NCI-H1930 (cell line): ENCODE measurements around the gene SLC38A5.

Experiments used
- DNase-seq, 2 experiments: peaks; one replicate each; lab custom pipeline; 2025; lab: John Stamatoyannopoulos, UW

Gene SLC38A5

DNA sequence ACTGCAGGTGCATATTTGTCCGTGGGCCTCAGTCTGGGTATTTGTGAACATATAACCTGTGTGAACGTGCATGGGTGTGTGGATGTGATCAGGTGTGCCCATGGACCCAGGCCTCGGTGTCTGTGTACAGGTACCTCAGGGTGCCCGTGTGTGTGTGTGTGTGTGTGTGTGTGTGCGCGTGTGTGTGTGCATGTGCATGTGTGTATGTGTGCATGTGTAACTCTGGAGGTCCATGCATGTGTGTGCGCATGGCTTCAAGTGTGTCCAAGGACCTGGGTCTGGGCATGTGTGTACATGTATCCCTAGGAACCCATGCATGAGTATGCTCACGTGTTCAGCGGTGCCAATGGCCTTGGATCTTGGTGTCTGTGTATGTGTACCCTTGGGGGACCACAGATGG, 21.7 kb upstream of the SLC38A5 start:
- DNase-seq, result no peak

DNA sequence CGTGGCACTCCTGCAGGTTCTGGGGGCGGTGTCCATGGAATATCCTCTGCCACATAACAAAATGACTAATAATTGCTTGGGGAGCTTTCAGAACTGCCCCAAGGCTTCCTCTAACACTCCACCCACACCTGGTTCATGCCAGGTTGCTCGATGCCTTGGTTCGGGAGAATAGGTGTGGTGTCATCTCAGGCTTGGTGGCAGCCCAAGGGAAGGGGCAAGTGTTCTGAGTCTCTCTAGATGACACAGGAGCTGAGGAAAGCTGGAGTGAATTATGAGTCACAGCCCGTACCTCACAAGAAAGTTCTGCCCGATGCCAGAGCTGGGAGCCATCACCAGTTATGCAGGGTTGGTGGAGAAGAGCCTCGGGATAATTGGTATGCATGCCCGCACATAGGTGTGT, 20.6 kb upstream of the SLC38A5 start:
- DNase-seq, result no peak

DNA sequence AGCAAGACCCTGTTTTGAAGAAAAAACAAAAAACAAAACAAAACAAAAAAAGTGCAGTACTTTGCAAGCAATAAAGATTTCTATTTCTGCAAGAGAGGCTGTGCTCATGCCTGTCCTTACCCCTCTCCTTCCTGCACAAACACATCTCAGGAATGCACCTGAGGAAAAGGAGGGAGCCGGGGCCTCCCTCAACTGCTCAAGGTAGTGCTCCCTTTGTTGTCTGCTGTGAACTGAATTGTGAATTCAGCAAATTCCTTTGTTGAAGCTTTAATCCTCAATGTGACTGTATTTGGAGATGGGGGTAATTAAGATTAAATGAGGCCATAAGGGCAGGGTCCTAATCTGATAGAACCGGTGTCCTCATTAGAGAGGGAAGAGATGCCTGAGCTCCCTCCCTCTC, 19.8 kb upstream of the SLC38A5 start:
- no peak for DNase-seq

DNA sequence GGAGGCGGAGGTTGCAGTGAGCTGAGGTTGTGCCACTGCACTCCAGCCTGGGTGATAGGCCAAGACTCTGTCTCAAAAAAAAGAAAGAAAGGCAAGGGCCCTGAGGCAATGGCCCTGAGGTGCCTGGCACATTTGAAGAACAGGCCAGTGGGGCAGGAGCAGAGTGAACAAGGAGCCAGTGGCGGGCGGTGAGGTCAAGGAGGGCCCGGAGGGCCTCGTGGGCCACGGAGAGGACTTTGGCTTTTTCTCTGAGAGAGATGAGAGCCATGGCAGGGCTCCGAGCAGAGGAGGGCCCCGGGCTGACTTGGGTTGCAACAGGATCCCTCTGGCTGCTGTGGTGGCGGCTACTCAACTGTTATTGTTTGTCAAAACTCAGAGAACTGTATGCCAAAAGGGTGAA, 19.2 kb upstream of the SLC38A5 start:
- no peak for DNase-seq

DNA sequence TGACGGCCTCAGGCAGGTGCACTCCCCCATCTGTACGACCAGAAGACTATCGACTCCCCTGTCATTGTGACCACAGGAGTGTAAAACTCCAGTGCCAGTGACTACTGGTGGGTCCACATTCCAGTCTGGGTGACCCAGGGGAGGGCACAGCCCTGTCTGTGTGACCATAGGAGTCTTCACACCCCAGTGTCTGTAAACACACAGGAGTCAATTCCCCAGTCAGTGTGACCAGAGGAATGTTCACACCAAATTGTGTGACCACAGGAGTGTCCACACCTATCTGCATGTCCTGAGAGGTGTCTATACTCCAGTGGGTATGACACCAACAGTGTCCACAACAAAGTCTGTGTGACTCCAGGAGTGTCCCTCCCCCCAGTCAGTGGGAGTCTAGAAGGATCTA, 18.0 kb upstream of the SLC38A5 start:
- no peak for DNase-seq

DNA sequence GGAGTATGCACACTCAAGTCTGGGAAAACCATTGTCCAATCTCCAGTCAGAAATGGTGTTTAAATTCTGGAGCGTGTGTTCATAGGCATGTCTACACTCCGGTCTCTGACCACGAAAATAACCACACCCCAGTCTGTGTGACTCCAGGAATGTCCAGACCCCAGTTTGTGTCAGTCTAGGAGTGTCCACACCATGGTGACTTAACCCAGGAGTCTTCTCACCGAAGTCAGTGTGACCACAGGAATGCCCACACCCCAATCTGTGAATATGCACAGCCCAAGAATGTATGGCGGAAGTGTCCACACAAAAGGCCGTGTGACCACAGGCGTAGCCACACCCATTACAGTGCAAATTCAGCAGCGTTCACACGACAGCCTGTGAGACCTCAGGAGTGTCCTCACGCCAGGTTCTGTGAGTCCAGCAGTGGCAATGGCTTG, 17.3 kb upstream of the SLC38A5 start:
- no peak for DNase-seq

DNA sequence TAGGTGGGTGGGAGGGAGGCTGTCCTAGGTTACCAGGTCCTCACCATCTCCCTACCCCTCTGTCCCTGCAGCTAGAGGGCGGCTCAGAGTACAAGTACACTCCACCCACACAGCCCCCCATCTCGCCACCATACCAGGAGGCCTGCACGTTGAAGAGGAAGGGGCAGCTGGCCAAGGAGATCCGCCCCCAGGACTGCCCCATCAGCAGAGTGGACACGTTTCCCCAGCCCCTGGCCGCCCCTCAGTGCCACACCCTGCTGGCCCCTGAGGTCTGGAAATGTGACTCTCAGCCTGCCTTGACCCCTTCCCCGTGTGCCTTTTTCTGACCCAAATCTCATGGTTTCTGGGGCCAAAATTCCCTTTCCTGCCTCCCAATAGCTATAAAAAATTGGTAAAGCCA, 12.5 kb upstream of the SLC38A5 start:
- DNase-seq, result no peak

DNA sequence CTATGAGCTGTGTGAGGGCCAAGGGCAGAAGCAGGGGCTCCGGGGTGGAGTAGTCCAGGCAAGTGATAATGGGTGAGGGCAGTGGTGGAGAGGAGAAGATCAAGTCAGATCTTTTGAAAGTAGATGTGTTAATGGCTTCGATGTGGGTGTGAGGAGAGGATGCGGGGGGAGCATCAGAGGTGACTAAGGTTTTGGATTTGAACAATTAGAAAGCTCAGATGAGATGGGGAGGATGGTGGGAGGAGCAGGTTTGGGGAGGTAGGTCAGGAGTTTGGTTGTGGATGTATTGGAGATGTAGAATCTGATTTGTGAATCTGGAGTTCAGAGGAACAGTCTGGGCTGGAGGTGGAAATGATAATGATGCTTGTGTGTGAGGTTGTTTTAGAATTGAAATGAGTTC, 10.5 kb upstream of the SLC38A5 start:
- DNase-seq, result no peak

DNA sequence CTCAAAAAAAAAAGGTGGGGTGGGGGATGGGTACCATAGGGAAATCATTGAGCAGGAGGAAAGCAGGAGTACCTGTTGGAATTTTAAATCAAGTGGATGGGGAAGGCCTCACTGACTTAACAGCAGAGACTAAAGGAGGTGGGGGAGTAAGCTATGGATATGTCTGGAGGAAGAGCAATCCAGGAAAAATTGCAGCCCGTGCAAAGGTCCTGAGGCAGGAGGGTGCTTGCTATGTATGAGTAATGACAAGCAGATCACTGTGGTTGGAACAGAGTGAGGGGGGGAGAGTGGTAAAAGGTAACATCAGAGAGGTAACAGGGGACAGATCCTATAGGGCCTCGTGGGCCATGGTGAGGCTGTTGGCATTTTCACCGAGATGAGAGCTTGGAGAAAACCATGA, 10.1 kb upstream of the SLC38A5 start:
- DNase-seq, result no peak

DNA sequence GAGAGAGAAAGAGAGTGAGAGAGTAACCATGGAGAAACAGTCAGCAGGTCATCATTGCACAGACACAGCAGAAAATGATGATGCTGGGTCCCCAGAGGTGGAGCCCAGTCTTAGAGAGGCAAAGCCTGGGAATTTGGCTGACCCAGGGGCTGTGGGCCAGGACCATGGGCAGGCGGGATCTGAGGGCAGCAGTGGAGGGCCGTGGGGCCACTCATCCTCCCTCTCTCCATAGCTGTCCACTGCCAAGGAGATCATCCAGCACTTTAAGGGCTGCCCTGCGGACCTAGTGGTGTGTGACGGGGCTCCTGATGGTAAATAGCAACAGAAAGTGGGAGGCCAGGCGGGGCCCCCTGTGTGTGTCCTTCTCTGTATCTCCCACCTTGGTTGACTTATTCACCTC, 8.7 kb upstream of the SLC38A5 start:
- DNase-seq, result no peak

DNA sequence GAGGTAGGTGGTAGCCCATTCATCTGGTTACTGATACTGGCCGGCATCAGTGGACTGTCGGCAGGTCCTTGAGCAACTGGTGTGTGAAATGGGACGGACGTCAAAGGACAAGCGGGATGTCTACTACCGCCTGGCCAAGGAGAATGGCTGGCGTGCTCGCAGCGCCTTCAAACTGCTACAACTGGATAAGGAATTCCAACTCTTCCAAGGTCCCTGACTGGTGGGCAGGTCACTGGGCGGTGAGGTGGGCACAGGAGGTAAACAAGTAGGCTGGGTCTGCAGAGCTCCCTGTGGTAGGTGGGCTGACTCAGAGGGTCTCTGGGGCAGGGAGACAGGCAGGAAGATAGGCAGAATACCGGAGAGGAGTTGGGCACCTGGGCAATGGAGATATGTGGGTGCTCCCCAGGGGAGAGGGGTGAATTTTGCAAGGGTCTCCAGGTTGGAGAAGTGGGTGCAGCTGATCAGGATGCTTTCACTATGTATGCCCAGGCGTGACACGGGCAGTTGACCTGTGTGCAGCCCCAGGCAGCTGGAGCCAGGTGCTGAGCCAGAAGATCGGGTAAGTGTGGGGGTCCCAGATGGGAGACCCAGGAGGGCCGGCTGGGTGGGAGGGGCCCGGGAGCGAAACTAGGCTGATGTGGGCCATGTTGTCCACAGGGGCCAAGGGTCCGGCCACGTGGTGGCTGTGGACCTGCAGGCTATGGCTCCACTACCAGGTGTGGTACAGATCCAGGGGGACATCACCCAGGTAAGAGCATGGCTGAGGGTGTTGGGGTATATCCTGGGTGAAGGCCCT, 8.1 kb upstream of the SLC38A5 start:
- DNase-seq, result no peak

DNA sequence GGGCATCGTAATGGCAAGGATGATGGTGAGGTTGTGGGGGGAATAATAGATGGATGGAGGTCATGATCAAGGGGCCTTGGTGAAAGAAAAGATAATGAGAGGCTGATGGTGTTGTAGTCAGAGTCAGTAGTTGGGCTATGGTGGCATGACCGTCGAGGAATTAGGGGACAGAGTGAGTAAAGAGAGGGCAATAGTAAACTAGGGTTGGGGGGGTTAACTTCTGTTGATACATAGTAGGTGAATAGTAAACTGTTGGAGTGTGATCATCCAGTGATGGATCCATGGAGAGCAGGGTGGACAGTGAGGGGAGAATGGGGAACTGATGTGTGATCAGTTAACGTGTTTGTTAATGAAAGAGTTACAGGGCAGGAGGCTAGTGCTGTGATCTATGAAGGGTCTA, 6.9 kb upstream of the SLC38A5 start:
- no peak for DNase-seq

DNA sequence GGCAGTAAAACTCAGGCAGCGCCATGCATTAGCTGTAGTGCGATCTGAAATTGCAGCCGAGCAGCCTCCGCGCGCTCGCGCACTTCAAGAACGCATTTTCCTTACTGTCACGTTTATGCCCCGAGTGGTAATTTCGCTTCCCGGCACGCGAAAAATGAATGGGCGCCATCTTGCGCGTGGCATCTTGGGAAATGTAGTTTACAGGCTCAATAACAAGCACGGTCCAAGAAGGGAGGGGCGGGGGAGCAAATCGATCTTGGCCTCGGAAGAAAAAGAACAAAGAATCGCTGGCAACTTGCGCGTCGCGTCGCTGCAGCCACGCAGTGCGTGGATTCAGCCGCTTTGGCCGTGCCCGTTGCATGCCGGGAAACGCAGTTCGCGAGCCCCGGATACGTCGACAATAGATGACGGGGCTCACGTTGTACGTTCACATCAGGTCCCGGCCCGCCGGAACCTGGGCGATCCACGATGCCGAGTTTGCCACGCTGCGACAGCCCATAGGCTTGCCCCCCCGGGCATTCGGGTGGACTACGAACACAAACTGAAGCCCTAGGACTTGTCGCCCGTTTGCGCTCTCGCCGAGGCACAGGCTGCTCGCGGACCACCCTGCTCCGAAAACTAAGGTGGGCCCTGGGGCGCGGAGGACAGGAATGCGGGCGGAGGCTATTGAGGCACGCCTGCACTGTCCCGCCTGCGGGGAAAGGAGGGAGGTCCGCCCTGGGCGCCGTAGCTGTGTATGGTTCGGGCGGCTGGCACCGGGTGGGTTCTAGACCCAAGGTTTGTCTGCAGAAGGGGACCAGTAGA, 5.9 kb upstream of the SLC38A5 start, which contains the start of gene FTSJ1:
Gene FTSJ1 (plus strand): TSS at position 426 of the 804 bp plus-strand sequence. CDS start 1,849 bp downstream, outside the sequence.
- DNase-seq, result peak; percentile 77 to 79

DNA sequence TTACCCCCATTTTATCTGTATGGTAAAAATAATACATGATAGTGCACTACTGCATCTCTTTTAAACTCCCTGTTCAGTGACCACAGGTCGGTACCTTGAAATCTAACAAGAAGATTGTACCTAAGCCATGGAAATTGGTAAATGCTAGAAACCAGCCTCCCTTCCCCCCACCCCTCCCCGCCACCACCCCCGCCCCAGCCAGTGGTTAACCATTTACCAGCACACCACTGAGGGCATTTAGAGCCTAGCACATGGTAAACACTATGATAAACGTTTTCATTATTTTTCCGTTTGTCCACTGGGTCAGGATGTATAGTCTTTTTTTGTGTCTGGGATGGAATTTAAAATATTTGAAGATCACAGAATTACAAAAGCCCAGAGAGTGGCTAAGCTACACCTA, 5.2 kb upstream of the SLC38A5 start:
- no peak for DNase-seq

DNA sequence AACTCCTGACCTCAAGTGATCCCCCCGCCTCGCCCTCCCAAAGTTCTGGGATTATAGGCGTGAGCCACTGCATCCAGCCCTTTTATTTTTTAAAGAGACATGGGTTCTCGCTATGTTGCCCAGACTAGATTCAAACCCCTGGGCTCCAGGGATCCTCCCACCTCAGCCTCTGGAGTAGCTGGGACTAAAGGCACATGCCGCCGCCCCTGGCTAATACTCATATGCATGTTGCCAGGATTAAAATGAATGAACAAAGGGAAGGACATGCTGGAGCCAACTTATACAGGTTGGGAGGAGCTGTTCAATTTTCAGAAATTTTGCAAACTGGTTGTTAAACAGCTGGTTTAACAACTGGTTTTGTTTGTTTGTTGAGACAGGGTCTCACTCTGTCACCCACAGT, 4.5 kb upstream of the SLC38A5 start:
- no peak for DNase-seq

DNA sequence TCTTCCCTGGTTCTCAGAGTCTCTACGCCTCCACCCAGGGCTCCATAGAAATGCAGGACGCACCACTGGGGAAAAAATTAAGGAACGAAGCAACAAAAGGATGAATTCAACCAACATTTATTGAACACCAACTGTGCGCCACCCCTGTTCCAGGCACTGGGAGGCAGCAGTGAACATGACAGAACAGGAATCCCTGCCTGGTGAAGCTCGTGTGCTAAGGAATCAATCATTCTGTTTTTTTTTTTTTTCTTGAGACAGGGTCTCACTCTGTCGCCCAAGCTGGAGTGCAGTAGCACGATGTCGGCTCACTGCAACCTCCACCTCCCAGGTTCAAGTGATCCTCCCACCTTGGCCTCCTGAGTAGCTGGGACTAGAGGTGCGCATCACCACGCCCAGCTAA, 4.1 kb upstream of the SLC38A5 start:
- no peak for DNase-seq

DNA sequence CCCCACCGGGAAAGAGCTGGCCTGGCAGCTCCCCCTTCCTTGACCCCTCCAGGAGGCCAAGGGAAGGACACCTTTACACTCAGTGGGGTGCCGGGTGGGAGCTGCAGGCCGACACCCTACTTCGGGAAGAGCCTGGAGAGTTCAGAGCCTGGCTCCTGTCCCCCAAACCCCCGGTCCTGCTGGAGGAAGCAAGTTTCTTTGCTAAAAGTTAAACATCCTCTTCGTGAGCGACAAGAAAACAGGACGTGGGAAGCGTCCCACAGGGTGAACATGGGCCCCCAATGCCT, 3.6 kb upstream of the SLC38A5 start:
- DNase-seq, result no peak

DNA sequence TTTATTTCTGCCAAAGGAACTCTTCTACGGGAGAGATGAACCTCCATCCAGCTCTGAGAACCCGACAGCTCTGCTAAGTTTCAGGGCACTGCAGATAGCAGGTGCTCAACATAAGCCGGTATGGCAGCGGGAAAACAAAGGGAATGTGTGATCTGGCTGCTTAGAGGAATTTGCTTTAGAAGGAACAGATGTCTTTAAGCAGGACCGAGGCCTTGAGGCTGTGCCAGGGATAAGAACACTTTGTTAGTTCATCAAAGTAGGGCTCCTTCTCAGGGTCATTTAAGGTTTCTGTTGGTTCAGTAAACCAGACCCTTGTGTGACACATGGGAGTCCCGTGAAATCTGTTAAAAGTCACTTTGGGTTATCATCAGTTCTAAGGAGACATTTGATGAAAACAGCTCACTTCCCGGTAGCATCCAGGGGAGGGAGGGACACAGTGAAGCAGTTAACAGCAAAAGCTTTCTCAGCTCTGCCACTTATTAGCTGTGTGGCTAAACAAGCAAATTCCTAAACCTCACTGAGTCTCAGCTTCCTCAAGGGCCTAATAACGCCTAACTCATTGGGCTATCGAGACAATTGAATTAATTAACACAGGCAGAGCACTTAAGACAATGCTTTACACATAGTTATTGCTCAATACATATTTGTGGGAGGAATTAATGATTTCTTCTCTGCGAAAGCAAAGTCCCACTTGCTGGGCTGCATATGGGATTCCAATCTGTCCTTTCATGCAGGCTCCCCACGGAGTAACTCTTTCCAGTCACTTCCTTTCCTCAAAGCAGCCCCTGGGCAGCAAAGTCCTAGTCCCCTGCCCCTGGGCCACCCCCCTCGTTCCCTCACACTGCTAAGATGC, 3.0 kb upstream of the SLC38A5 start:
- no peak for DNase-seq

DNA sequence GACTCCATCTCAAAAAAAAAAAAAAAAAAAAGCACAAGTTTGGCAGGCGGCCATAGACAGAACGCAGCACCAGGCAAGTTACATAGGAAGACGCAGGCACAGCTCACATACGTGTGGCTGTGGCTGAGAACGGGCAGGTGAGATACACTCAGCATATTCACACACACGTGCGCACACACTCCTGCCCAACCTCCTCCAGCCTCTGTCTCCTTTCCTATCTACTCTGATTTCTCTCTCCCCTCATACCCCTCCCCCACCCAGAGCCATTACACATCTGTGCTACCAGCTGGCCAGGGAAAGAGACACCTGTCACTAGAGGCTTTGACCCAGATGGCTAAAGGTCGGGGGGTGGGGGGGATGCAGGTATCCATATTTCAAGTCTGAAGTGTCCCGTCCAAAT, 2.2 kb upstream of the SLC38A5 start:
- no peak for DNase-seq

DNA sequence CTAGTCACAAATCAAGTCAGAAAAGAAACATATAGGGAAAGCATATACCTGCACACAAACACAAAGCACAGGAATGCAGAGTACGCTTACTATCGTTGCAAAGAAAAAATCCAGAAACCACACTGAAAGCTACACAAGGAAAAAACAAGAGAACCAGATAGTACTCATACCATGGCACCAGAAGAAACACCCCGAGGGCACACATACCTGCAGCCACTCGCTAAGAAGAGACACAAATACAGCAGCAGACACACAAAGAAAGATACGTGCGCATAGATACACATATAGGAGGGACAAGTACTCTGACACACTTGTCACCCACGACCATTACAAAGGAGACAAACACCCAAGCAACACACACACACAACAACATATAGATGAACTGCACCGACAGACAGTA, 1.4 kb upstream of the SLC38A5 start:
- DNase-seq, result no peak

DNA sequence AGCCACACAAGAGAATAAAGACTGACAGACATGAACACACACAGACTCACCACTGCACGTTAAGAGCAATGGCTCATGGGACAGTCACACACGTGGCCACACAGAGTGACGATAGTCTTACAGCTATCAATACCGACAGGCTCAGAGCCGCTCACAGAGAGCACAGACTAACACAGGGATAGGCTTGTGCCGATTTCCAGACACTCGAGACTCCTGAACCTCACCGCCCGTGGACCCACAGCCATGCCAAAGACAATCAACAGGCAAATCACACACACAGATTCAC, 716 bp upstream of the SLC38A5 start:
- DNase-seq, result no peak

DNA sequence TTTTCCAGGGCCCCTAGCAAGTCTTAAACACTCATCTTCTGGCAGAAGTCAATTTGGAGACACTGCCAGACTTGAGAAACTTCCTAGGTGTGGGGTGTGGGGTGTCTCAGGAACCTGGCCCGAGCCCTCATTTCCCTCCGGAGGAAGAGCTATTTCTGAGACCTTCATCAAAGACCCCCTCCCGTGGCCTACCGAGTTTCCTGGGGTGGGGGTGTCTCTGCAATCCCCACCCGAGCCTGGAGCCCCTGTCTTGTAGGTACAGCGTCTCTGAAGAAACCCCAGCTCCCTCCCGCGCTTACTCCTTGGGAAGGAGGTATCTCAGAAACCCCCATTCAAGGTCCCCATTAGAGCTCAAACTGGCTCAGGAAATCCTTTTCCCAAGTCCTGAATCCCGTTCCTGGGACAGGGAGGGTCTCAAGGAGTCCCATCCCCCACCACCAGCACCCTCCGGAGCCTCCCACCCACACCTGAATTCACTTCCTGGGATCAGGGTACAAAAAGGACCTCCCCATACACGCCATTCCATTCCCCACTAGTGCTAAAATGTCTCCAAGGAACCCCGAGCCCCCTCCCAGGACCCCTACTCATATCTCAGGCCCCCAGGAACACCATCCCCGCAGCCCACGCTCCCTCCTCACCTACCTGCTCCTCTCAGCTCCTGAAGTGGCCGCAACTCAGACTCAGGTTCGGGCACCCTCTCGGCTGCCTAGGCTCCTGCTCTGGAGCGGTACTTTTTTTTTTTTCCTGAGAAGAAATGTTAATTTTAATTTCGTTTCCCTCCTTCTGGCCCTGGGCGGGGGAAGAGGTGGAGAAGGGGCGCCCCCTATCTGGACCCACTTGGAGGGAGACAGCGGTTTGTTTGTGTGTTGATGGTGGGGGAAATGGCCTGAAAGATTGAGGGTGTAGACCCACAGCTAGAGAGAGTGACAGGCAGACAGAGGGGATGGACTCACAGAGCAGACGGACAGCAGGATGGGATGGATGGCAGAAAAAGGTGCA, 1.1 kb downstream of the SLC38A5 start:
- DNase-seq, result no peak
